GM21390 (cell line): Measurements from ENCODE around the gene GLA.

ENCODE experiments used
- ATAC-seq: cut with Tn5 transposase; IDR thresholded peaks from one replicate; pipeline ENCODE4 v1.9.1; 2021; ENCODE audit not compliant: unreplicated experiment

Gene GLA

DNA sequence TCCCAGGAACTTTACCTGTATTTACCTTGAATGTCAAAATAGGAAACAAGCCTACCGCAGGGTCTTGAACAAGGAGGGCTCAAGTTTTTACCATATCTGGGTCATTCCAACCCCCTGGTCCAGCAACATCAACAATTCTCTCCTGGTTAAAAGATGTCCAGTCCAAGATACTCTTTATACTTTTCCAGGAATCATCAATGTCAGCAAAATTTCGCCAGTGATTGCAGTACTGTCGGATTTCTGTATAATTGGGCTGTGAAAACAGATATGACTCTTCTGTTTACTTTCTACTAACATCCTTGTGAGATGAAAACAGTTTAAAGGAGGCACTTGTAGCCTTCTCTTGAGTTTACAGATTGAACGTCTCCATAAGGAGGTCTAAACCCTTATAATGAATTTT is 9.0 kb downstream of the GLA start:
- no peak for ATAC-seq

DNA sequence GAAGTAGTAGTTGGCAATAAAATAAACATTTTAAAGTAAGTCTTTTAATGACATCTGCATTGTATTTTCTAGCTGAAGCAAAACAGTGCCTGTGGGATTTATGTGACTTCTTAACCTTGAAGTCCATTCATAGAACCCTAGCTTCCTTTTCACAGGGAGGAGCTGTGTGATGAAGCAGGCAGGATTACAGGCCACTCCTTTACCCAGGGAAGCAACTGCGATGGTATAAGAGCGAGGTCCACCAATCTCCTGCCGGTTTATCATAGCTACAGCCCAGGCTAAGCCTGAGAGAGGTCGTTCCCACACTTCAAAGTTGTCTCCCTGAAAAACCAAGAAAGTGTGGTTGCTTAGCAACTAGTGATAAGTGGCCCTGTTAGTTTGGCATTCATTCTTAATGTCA is 9.9 kb downstream of the GLA start:
- no peak for ATAC-seq

DNA sequence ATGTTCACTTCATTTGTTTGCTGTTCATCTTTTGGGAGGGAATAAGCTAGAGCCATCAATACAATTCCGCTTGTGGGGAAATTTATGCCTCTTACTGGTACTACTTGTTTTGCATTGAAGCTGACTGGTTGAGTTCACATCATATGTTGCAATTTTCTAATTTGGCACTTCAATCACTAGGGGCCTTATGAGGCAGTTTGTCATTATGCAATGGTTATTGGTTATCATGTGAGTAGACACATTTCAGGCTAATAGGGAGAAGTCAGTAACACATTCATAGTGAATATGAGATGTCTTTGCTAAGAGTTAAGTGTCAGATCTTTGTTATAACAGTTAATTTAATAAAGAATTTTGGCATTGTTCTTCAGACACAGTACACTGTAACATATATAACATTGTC is 11.9 kb downstream of the GLA start:
- ATAC-seq: no peak

DNA sequence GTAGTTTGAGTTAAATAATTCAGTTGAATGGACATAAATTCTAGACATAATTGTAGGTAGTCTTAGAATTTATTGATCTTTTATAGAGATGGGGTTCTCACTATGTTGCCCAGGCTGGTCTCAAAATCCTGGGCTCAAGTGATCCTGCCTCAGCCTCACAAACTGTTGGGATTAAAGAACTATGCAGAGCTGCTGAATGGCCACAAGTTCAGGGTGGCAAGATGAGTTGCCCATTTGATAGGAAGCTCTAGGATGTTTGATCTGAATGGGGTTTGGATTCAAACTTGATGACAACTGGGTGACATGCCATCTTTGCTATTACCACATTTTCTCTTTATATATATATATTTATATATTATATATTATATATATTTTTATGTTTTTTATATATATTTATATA is 13.4 kb downstream of the GLA start:
- no peak for ATAC-seq

- no peak for ATAC-seq
Observed at GRCh38 chrX:101393530-101394305, 14.0 kb downstream of the GLA start.

GRCh38 chrX:101391831-101392230 is 15.9 kb downstream of the GLA start:
- no peak for ATAC-seq

DNA sequence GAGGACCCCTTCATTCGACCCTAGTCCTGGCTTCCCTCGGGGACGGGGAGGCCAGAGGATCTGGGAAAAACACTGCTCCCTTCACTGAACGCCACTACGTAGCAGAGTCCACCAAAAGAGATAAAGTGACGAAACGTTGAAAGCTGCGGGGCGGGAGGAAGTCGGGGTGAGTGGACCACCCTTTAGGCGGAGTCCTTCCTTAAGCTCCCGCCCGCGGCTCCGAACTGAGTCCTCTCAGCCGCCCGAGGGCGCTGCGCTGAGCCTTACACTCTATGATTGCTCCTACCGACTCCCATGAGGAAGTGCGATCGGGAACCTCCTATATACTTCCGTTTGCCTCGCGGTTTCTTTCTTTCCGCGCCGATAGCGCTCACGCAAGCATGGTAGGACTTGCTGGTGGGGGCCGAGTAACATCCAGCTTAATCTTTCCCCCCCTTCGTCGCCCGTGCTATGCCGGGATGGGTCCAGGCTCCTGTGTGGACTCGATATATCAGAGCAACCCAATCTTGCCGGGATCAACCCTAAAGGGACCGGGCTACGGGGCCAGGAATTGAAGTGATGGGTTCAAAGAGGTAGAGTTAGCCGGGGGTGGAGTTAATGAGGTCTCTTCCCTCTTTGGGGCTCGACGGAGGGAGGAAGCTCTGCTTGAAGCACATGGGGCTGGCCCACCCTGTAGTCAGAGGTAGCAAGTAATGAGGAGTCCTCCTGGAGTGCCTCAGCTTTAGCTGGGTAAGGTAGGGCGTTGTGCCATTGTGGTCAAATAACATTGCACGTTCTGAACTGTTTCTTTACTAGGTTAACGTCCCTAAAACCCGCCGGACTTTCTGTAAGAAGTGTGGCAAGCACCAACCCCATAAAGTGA is 16.8 kb downstream of the GLA start, which contains the start of gene RPL36A:
TSS of gene RPL36A (plus strand) at position 348 of the 862 bp plus-strand sequence. CDS start at position 381, 33 bp downstream.
- peak; percentile 80 for ATAC-seq

GRCh38 chrX:101388604-101389003 is 19.1 kb downstream of the GLA start:
- no peak for ATAC-seq

GRCh38 chrX:101386542-101386885 is 21.2 kb downstream of the GLA start:
- ATAC-seq: no peak

DNA sequence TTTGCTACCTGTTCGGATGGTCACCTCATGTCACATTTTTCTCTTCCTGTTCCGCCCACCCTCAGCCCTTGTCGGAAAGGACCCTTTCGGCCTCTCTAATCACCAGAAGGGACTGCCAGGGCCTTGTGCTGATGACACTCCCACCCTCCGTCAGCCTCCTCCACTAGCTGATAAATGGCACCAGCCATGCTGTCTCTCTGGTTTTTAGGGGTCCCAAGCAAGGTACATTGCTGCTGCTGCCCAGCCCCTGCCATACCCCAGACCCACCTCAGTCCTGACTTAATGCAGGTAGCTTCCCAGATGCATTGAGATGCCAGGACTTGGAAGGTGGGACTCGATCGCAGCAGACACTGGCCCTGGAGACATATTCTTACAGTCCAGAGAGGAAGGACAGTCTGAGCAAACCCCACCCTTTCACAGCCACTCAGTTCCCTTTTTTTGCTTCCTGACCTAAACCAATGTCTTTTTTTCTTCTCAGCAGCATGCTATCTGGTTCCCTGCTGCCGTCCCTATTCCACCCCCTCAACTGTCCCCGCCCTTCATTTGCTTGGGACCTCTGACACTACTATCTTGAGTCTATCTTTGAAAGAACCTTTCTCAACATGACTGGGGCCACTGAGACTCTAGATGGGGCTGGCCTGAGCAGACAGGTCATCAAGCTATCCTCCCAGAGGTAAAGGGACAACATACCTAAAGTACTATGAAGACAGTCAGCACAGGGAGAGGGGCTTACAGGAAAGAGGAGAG is 21.8 kb downstream of the GLA start, which contains the start of gene BTK:
TSS of gene BTK (minus strand) at position 397 of the 747 bp plus-strand sequence. CDS start 10,907 bp downstream, outside the sequence.
- peak; percentile 65 for ATAC-seq

DNA sequence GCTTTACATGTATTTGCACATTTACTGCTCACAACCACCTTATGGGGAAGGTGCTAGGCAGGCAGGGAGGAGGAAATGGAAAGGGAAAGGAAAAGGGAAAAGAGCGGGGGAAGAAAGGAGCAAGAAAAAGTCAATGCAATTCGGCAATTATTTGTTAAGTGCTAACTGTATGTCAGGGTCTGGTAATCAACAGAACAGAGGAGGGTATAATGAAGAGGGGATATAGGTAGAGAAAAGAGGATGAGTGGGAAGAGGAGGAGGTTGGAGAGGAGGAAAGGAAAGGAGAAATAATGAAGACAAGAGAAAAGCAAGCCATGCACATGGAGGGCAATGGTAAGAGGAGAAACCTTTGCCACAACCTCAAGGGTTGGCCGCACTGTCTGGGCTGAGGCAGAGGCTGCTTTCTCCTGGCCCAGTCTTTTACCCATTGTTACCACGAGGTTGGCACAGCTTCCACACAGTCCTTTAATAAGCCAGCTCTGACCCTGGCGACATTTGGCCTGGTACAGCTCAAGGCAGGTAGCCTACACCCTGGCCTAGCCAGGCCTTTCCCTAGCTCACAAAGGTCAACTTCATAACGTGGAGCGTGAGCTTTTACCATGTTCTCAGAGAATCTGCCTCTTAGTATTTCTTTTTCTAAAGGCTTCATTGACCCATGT is 22.6 kb downstream of the GLA start:
- no peak for ATAC-seq

GRCh38 chrX:101383679-101384205 is 24.0 kb downstream of the GLA start:
- ATAC-seq: peak; percentile 76

DNA sequence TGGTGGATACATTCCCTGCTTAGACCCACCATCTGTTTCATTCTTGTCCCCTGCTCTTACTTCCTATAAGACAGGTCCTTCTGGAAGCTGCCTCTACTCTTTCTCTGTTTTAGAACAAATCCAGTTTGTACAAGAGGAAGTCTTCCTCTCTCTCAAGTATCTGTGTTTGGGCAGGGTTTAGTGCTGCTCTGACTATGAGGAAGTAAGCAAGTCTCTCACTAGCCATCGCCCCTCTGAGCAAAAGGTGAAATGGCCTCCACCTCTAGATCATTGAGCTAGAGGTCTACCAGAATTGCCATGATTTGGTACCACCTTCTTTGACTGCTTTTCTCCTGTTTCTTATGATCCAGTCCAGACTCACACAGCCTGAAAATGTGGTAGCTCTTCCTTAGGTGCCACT is 30.2 kb downstream of the GLA start:
- ATAC-seq: no peak

- ATAC-seq: peak; percentile 81
Observed at GRCh38 chrX:101370888-101371504, 36.7 kb downstream of the GLA start.

- no peak for ATAC-seq
Observed at GRCh38 chrX:101369687-101370086, 38.0 kb downstream of the GLA start.

DNA sequence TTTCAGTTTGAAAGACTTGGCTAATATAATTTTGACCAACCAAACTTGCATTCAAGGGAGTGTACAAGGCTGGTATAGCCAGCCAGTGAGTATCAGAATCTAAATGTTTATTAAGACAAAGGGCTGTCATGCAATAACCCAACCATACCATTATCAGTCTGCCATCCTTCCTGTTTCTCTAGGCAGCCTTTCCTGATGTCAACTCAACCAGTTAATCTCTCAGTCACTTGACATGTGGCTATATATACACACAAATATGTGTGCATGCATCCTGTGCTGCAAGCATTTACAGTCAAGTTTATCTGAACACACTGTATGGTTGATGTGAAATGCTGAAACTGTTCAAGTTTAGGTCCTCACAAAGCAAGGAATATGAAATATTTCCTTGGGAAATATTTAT is 38.9 kb downstream of the GLA start:
- ATAC-seq: no peak

DNA sequence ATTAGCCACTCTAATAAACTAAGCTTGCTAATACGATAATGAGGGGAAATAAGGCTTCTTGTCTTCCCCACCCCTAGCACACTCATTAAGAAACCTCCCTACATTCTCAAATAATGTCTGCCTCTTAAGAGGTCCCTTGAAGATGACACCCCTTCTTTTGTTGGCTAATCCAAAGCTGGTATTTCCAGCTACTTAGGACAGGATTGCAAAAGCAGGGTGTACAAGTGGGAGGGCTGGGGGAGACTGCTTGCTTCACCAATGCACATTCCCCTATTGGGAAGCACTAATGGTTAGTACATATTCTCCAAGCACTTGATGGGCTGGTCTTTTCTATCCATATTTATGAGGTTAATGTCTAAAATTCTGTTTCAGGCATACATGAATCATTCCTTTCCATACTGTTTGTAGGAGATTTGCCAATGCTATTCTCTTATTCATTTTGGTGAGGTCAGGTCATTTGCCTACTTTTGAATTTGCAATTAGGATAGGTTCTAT is 42.4 kb downstream of the GLA start:
- no peak for ATAC-seq

DNA sequence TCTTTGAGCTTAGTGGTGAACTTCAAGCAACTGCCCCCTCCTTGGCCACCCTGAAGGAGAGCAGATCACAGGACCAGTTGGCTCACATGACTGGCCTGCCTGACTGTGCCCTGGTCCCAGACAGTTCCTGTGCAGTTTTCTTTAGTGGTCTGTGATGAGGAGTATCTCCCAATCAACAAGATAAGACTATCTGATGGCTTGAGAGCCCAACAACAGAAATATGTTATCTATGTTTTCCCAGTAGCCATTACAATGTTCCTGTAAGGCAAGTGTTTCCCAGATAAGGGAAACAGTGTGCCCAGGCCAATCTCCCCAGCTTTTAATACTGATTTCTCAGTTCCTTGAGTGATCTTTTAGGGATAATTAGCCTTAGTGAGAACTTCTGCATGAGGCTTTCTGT is 45.0 kb downstream of the GLA start:
- ATAC-seq: no peak

- ATAC-seq: no peak
Observed at GRCh38 chrX:101362116-101362515, 45.6 kb downstream of the GLA start.

GRCh38 chrX:101360390-101360789 is 47.3 kb downstream of the GLA start:
- no peak for ATAC-seq
